SH-SY5Y (cell line): ENCODE results near the gene MAP3K4.

Experiments
- GATA2 ChIP-seq: IDR thresholded peaks from 2 replicates; pipeline ENCODE4 v1.6.1; 2011; ENCODE audit warnings: mild to moderate bottlenecking, low read depth, low read length
- GATA3 ChIP-seq: IDR thresholded peaks from 2 replicates; pipeline ENCODE4 v1.6.1; 2011; ENCODE audit warnings: low read depth, mild to moderate bottlenecking, low read length, moderate library complexity

GRCh38 chr6:161104966-161105365, 113.4 kb downstream of the MAP3K4 start:
- no peak for TF ChIP-seq GATA2
- no peak for TF ChIP-seq GATA3
